ENCODE measurements around the gene CUX1.

DNA sequence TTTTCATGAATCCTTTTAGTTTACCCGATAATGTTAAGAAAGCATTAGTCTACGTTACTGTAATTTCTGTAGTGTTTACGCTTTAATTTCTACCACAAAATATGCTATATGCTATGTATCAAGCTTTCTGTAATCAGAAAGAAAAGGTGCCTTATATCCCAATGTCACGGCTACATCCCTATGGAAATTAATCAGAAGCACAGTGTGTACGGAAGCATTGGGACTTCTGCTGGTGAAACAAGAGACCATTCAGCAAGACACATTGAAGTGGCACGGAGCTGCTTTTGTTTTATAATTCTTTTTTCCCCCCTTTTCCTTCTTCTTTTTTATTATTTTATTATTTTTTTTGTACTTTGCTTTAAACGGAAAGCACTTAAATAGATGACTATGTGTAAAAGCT lies 438.1 kb downstream of the CUX1 start:
- TF ChIP-seq POLR2A (IDR thresholded peaks at IDR 0.05) = no peak
- TF ChIP-seq CTCF (IDR thresholded peaks at IDR 0.05) = no peak

Measured in body of pancreas (tissue), 4 donors.